Neural cell (in vitro differentiated cells): Measurements from ENCODE around the gene MANEAL. TPM values are rescaled to one million over a fixed set of nuclear protein-coding genes. Genes with fewer than 3 reads are reported as not detected.

Experiments used
- H2AFZ ChIP-seq: fragments of 200-600, 300-800 bp; sonication (generic), shearing (Covaris generic); 2 replicates; pipeline ENCODE4 v1.6.0; 2014; ENCODE audit warnings: low read depth, mild to moderate bottlenecking, antibody characterized with exemption, low read length, moderate library complexity
- H3F3A ChIP-seq: fragments of 200-600 bp; shearing (Covaris generic); 2 replicates; pipeline ENCODE4 v1.6.1; 2016; ENCODE audit warnings: mild to moderate bottlenecking, moderate library complexity, mixed read lengths, antibody characterized with exemption, low read length; ENCODE audit not compliant: insufficient read depth, poor library complexity, severe bottlenecking
- H3K27ac ChIP-seq: fragments of 200-600, 300-800 bp; sonication (generic), shearing (Covaris generic); 2 replicates; pipeline ENCODE4 v1.5.1; 2014; ENCODE audit warnings: mild to moderate bottlenecking, low read length, moderate library complexity
- H3K27me3 ChIP-seq: fragments of 300-800, 200-600 bp; sonication (generic), shearing (Covaris generic); 2 replicates; pipeline ENCODE4 v1.6.0; 2014; ENCODE audit warnings: mild to moderate bottlenecking, low read depth, low read length, moderate library complexity; ENCODE audit not compliant: insufficient read depth
- H3K36me3 ChIP-seq: fragments of 300-800, 200-600 bp; sonication (generic), shearing (Covaris generic); 2 replicates; pipeline ENCODE4 v1.5.1; 2014; ENCODE audit warnings: mild to moderate bottlenecking, antibody characterized with exemption, low read length, moderate library complexity; ENCODE audit not compliant: insufficient read depth
- H3K4me2 ChIP-seq: fragments of 300-800, 200-600 bp; sonication (generic), shearing (Covaris generic); 2 replicates; pipeline ENCODE4 v1.6.0; 2014; ENCODE audit warnings: mild to moderate bottlenecking, low read length
- H3K4me3 ChIP-seq: fragments of 300-800, 200-600 bp; sonication (generic), shearing (Covaris generic); 2 replicates; pipeline ENCODE4 v1.5.1; 2014; ENCODE audit warnings: mild to moderate bottlenecking, low read length, moderate library complexity
- H3K79me2 ChIP-seq: fragments of 200-600 bp; shearing (Covaris generic); replicated peaks from 2 replicates; pipeline ENCODE4 v1.6.0; 2014; ENCODE audit warnings: mild to moderate bottlenecking, low read length, moderate library complexity; ENCODE audit not compliant: insufficient read depth
- H3K9ac ChIP-seq: fragments of 300-800, 200-600 bp; sonication (generic), shearing (Covaris generic); 2 replicates; pipeline ENCODE4 v1.6.1; 2016; ENCODE audit warnings: mild to moderate bottlenecking, low read length, mixed read lengths
- H3K9me2 ChIP-seq: fragments of 200-600 bp; shearing (Covaris generic); 2 replicates; pipeline ENCODE4 v1.6.1; 2016; ENCODE audit warnings: mild to moderate bottlenecking, low read length, mixed read lengths; ENCODE audit not compliant: insufficient read depth
- H3K9me3 ChIP-seq: fragments of 200-600, 300-800 bp; sonication (generic), shearing (Covaris generic); 2 replicates; pipeline ENCODE4 v1.6.1; 2016; ENCODE audit warnings: mild to moderate bottlenecking, mixed run types, low read length, moderate library complexity, mixed read lengths
- H4K20me1 ChIP-seq: fragments of 200-600 bp; shearing (Covaris generic); 2 replicates; pipeline ENCODE4 v1.6.1; 2016; ENCODE audit warnings: mild to moderate bottlenecking, mixed run types; ENCODE audit not compliant: insufficient read depth
- EP300 ChIP-seq: fragments of 450-650 bp; conservative IDR thresholded peaks from 2 replicates; pipeline ENCODE4 v1.6.1; 2014; ENCODE audit warnings: antibody characterized with exemption, mild to moderate bottlenecking, moderate library complexity; ENCODE audit not compliant: poor library complexity, severe bottlenecking
- EZH2 ChIP-seq: fragments of 200-600, 300-800 bp; shearing (Covaris generic), sonication (generic); IDR thresholded peaks from 2 replicates; pipeline ENCODE4 v1.6.1; 2014; ENCODE audit warnings: antibody characterized with exemption, low read length, borderline replicate concordance, mild to moderate bottlenecking; ENCODE audit not compliant: insufficient read depth, poor library complexity, severe bottlenecking
- MXI1 ChIP-seq: fragments of 450-650 bp; conservative IDR thresholded peaks from 2 replicates; pipeline ENCODE4 v1.6.1; 2014; ENCODE audit warnings: antibody characterized with exemption, mild to moderate bottlenecking; ENCODE audit not compliant: poor library complexity, severe bottlenecking
- POLR2AphosphoS5 ChIP-seq: IDR thresholded peaks from 2 replicates; pipeline ENCODE4 v1.6.1; 2012
- RAD21 ChIP-seq: fragments of 450-650 bp; conservative IDR thresholded peaks from 2 replicates; pipeline ENCODE4 v1.6.1; 2014; ENCODE audit warnings: antibody characterized with exemption, mild to moderate bottlenecking, moderate library complexity
- SMC3 ChIP-seq: fragments of 450-650 bp; conservative IDR thresholded peaks from 2 replicates; pipeline ENCODE4 v1.6.1; 2014; ENCODE audit warnings: antibody characterized with exemption, mild to moderate bottlenecking, moderate library complexity; ENCODE audit not compliant: poor library complexity
- TAF1 ChIP-seq: IDR thresholded peaks from 2 replicates; pipeline ENCODE4 v1.6.1; 2012; ENCODE audit warnings: low read depth
- polyA plus RNA-seq: library from polyadenylated mRNA; depleted of rRNA; stranded (reverse); fragments of >200 nt; gene quantifications from 2 replicates; pipeline ENCODE4 v1.2.3, GENCODE V29; 2014
- TF ChIP-seq, protein P1 (sequence below): IDR thresholded peaks from 2 replicates; pipeline ENCODE4 v1.6.1; 2012; ENCODE audit warnings: borderline replicate concordance
- TF ChIP-seq, protein P2 (sequence below): fragments of 450-650 bp; IDR thresholded peaks from 2 replicates; pipeline ENCODE4 v1.5.1; 2014; ENCODE audit warnings: antibody characterized with exemption, mild to moderate bottlenecking, moderate library complexity; ENCODE audit not compliant: poor library complexity, severe bottlenecking

Gene MANEAL
- polyA plus RNA-seq, 1 donor from 2014 or later: 37.0 TPM

GRCh38 chr1:37824001-37824400 is 30.4 kb downstream of the MANEAL start:
- Histone ChIP-seq H3K9me3 (no peaks in the 10 kb centered on the region), H4K20me1 (no peaks in the 10 kb centered on the region), H3K9me2 (no peaks in the 10 kb centered on the region), H3K27me3 (no peaks in the 10 kb centered on the region), H3K27ac (no peak overlapping the region), H3K4me2 (no peak overlapping the region), H2AFZ (no peak overlapping the region), H3K79me2 (no peaks in the 10 kb centered on the region), H3K9ac (no peak overlapping the region), H3F3A (no peaks in the 10 kb centered on the region), H3K36me3 (peaks cover 15% of the 10 kb centered on the region), H3K4me3 (no peak overlapping the region)
- TF ChIP-seq SMC3 (no peak), EP300 (no peak), POLR2AphosphoS5 (no peak), EZH2 (no peak), TAF1 (no peak), MXI1 (no peak), RAD21 (no peak)
- TF ChIP-seq, protein P1, sequence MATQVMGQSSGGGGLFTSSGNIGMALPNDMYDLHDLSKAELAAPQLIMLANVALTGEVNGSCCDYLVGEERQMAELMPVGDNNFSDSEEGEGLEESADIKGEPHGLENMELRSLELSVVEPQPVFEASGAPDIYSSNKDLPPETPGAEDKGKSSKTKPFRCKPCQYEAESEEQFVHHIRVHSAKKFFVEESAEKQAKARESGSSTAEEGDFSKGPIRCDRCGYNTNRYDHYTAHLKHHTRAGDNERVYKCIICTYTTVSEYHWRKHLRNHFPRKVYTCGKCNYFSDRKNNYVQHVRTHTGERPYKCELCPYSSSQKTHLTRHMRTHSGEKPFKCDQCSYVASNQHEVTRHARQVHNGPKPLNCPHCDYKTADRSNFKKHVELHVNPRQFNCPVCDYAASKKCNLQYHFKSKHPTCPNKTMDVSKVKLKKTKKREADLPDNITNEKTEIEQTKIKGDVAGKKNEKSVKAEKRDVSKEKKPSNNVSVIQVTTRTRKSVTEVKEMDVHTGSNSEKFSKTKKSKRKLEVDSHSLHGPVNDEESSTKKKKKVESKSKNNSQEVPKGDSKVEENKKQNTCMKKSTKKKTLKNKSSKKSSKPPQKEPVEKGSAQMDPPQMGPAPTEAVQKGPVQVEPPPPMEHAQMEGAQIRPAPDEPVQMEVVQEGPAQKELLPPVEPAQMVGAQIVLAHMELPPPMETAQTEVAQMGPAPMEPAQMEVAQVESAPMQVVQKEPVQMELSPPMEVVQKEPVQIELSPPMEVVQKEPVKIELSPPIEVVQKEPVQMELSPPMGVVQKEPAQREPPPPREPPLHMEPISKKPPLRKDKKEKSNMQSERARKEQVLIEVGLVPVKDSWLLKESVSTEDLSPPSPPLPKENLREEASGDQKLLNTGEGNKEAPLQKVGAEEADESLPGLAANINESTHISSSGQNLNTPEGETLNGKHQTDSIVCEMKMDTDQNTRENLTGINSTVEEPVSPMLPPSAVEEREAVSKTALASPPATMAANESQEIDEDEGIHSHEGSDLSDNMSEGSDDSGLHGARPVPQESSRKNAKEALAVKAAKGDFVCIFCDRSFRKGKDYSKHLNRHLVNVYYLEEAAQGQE: no peak
- TF ChIP-seq, protein P2, sequence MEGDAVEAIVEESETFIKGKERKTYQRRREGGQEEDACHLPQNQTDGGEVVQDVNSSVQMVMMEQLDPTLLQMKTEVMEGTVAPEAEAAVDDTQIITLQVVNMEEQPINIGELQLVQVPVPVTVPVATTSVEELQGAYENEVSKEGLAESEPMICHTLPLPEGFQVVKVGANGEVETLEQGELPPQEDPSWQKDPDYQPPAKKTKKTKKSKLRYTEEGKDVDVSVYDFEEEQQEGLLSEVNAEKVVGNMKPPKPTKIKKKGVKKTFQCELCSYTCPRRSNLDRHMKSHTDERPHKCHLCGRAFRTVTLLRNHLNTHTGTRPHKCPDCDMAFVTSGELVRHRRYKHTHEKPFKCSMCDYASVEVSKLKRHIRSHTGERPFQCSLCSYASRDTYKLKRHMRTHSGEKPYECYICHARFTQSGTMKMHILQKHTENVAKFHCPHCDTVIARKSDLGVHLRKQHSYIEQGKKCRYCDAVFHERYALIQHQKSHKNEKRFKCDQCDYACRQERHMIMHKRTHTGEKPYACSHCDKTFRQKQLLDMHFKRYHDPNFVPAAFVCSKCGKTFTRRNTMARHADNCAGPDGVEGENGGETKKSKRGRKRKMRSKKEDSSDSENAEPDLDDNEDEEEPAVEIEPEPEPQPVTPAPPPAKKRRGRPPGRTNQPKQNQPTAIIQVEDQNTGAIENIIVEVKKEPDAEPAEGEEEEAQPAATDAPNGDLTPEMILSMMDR: no peak

DNA sequence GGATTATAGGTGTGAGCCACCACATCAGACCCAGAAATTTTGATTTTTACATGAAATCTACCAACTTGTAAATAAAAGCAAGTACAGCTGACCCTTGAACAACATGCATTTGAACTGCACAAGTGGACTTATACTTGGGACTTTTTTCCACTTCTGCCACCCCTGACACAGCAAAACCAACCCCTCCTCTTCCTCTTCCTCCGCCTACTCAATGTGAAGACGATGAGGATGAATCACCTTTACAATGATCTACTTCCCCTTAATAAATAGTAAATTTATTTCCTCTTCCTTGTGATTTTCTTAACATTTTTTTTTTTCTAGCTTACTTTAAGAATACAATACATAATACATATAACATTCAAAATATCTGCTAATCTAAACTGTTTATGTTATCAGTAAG is 31.9 kb downstream of the MANEAL start:
- TF ChIP-seq TAF1: no peak
- TF ChIP-seq MXI1: no peak
- no peak for TF ChIP-seq RAD21
- TF ChIP-seq, protein P1: no peak
- TF ChIP-seq, protein P2: no peak
- TF ChIP-seq EZH2: no peak
- no peak for TF ChIP-seq SMC3
- no peak for TF ChIP-seq POLR2AphosphoS5
- TF ChIP-seq EP300: no peak
- Histone ChIP-seq H2AFZ (no peak overlapping the region), H3K27me3 (no peaks in the 10 kb centered on the region), H4K20me1 (no peaks in the 10 kb centered on the region), H3F3A (no peaks in the 10 kb centered on the region), H3K4me3 (no peak overlapping the region), H3K27ac (no peak overlapping the region), H3K9me2 (no peaks in the 10 kb centered on the region), H3K36me3 (peaks cover 15% of the 10 kb centered on the region), H3K9me3 (no peaks in the 10 kb centered on the region), H3K4me2 (no peak overlapping the region), H3K79me2 (no peaks in the 10 kb centered on the region), H3K9ac (no peak overlapping the region)
